ENCODE data around the gene PELI1.
"Not testable (repeated sequence)": the region's sequence is repeated elsewhere in the genome, so short reads cannot be mapped to it uniquely, and the experiment has no call there.

The PELI1 gene

DNA sequence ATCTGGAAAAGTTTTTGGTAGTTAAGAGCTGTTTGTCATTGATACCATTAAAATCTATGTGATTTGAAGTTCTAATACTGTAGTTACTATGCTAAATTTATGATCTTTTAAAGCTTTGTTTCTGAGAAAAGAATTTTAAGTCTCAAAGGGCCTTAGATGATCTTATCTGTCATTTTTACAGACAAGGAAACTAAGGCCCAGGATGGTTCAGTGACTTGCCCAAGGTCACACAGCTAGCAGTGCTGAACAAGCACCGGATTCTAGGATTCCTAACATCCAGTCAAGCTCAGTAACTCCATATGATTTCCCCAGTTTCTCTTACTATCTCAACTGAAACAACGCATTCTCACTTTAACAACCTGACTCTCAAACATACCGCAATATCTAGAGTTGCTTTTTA is 37.7 kb downstream of the PELI1 start:
- WGBS (ENCODE audit: insufficient coverage) = no CpG with 5 or more reads among the region's 3 CpGs
- no peak overlapping the region for H3K27ac ChIP-seq (ENCODE audit: insufficient read depth in 1 of 2, low read depth in 1 of 2, low read length in 2 of 2, poor library complexity in 1 of 2, severe bottlenecking in 2 of 2)
- H3K36me3 ChIP-seq (ENCODE audit: control insufficient read depth in 4 of 4, insufficient read depth in 4 of 4, low read length in 3 of 4) = peaks cover 2 to 20% (median 5%) of the 10 kb centered on the region in 4 experiments
- CTCF ChIA-PET = interaction anchor here (1.5 to 2.4 kb wide), 3 partner anchors 12 to 221 kb away, joined by 3 to 7 read pairs (median 5); no protein-coding TSS in a partner anchor
- H3K9me3 ChIP-seq (ENCODE audit: control extremely low read depth in 1 of 5, control insufficient read depth in 4 of 5, insufficient read depth in 2 of 5, low read depth in 1 of 5, low read length in 4 of 5) = no peaks in the 10 kb centered on the region
- no peak for DNase-seq
- peaks cover 0 to 10% (median under 1%) of the 10 kb centered on the region in 4 experiments for H3K4me1 ChIP-seq (ENCODE audit: control extremely low read depth in 1 of 4, control insufficient read depth in 4 of 4, insufficient read depth in 4 of 4, low read length in 3 of 4)
- POLR2A ChIA-PET = interaction anchor here (0.7 kb wide), 1 partner anchor 652 kb away, joined by 3 read pairs; no protein-coding TSS in a partner anchor
- no peak overlapping the region for H3K4me3 ChIP-seq (ENCODE audit: control insufficient read depth in 1 of 7, extremely low read depth in 1 of 7, insufficient read depth in 4 of 7, low read depth in 2 of 7, low read length in 6 of 7)
- H3K27me3 ChIP-seq (replicated peaks in 2 of 5; ENCODE audit: control insufficient read depth in 4 of 5, insufficient read depth in 5 of 5, low read length in 4 of 5) = no peaks in the 10 kb centered on the region

DNA sequence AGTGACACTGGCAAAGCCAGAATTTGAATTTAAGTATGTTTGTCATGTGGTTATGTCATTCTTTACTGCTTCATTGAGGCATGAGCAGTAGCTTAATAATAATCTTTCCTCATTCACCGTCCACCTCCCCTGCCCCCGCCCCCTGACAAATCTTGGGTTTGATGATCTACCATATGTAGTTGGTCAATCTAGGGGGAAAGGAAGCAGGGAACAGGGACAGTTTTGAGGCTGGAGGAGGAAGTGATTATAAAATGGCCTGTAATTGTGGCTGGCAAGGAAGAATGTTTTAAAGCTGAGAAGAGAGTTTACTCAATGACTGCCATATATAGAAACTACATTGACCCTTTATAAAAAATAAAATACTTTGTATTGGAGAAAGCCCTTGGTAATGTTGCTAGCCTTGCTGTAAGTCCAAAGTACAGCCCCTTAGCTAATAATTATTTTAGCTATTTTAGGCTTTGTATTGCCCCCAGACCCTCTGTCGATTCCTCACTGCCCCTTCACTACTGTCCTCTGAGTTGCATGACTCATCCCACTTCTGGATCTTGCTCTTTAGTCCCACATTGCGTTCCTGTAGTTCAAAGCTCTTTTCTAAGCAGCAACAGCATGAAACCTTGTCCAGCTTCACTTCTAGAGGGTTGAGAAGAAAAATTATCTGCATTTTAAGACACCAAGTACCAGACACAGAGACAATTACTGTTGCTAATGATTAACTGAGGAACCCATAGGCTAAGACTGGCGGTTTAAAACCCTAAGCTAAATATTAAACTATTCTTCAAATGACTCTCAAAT is 38.4 kb downstream of the PELI1 start:
- Histone ChIP-seq H3K9me3 (ENCODE audit: control extremely low read depth in 1 of 5, control insufficient read depth in 4 of 5, insufficient read depth in 2 of 5, low read depth in 1 of 5, low read length in 4 of 5) (no peaks in the 10 kb centered on the region), H3K4me3 (ENCODE audit: control insufficient read depth in 1 of 7, extremely low read depth in 1 of 7, insufficient read depth in 4 of 7, low read depth in 2 of 7, low read length in 6 of 7) (no peak overlapping the region), H3K27me3 (replicated peaks in 2 of 5; ENCODE audit: control insufficient read depth in 4 of 5, insufficient read depth in 5 of 5, low read length in 4 of 5) (no peaks in the 10 kb centered on the region), H3K27ac (ENCODE audit: insufficient read depth in 1 of 2, low read depth in 1 of 2, low read length in 2 of 2, poor library complexity in 1 of 2, severe bottlenecking in 2 of 2) (no peak overlapping the region), H3K4me1 (ENCODE audit: control extremely low read depth in 1 of 4, control insufficient read depth in 4 of 4, insufficient read depth in 4 of 4, low read length in 3 of 4) (peaks cover 0 to 10% (median 3%) of the 10 kb centered on the region in 4 experiments), H3K36me3 (ENCODE audit: control insufficient read depth in 4 of 4, insufficient read depth in 4 of 4, low read length in 3 of 4) (peaks cover 2 to 20% (median 5%) of the 10 kb centered on the region in 4 experiments)
- CTCF ChIA-PET = interaction anchor here (0.7 to 2.4 kb wide), 4 partner anchors 13 to 287 kb away, joined by 3 to 7 read pairs (median 4); no protein-coding TSS in a partner anchor
- POLR2A ChIA-PET = interaction anchor here (0.5 to 0.7 kb wide), 2 partner anchors 202 to 653 kb away, joined by 3 read pairs; no protein-coding TSS in a partner anchor
- DNase-seq = no peak
- WGBS (ENCODE audit: insufficient coverage) = no CpG with 5 or more reads among the region's 5 CpGs

DNA sequence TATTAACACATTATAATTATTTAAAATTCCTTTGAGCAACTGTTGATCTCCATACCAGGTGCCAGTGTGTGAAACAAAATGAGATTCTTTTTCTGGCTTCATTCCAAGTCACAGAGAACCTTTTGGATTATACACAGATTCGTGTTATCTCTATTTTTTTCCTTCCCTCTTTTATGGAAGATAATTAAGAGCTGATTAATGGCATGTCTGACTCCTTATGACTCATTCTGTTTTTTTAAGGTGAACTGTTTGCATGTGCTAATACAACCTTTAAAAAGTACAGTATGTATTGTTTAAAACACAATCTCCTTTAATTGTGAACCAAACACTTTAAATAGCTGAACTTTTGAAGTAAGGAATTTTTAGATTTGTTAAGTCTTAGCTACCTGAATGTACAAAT is 39.3 kb downstream of the PELI1 start:
- CTCF ChIA-PET = interaction anchor here (1.4 to 2.4 kb wide), 2 partner anchors 14 to 55 kb away, joined by 3 to 7 read pairs; no protein-coding TSS in a partner anchor
- Histone ChIP-seq H3K4me3 (ENCODE audit: control insufficient read depth in 1 of 7, extremely low read depth in 1 of 7, insufficient read depth in 4 of 7, low read depth in 2 of 7, low read length in 6 of 7) (no peak overlapping the region), H3K9me3 (ENCODE audit: control extremely low read depth in 1 of 5, control insufficient read depth in 4 of 5, insufficient read depth in 2 of 5, low read depth in 1 of 5, low read length in 4 of 5) (no peaks in the 10 kb centered on the region), H3K27ac (ENCODE audit: insufficient read depth in 1 of 2, low read depth in 1 of 2, low read length in 2 of 2, poor library complexity in 1 of 2, severe bottlenecking in 2 of 2) (no peak overlapping the region), H3K36me3 (ENCODE audit: control insufficient read depth in 4 of 4, insufficient read depth in 4 of 4, low read length in 3 of 4) (peaks cover 2 to 22% (median 5%) of the 10 kb centered on the region in 4 experiments), H3K4me1 (ENCODE audit: control extremely low read depth in 1 of 4, control insufficient read depth in 4 of 4, insufficient read depth in 4 of 4, low read length in 3 of 4) (peaks cover 0 to 10% (median 3%) of the 10 kb centered on the region in 4 experiments), H3K27me3 (replicated peaks in 2 of 5; ENCODE audit: control insufficient read depth in 4 of 5, insufficient read depth in 5 of 5, low read length in 4 of 5) (no peaks in the 10 kb centered on the region)
- no CpG with 5 or more reads among the region's 1 CpG for WGBS (ENCODE audit: insufficient coverage)
- peak in 1 of 3 donors; percentile 23 for DNase-seq
- POLR2A ChIA-PET = interaction anchor here (0.5 kb wide), 1 partner anchor 203 kb away, joined by 3 read pairs; no protein-coding TSS in a partner anchor

DNA sequence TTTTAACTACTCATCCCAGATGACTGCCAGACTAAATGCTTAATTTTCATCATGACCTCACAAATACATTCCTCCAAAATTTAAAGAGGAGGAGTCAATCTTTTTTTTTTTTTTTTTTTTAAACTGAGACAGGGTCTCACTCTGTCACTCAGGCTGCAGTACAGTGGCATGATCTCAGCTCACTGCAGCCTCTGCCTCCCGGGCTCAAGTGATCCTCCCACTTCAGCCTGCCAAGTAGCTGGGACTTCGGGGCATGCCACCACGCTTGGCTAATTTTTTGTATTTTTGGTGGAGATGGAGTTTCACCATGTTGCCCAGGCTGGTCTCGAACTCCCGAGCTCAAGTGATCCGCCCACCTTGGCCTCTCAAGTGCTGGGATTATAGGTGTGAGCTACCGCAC is 41.5 kb downstream of the PELI1 start:
- H3K9me3 ChIP-seq (ENCODE audit: control extremely low read depth in 1 of 5, control insufficient read depth in 4 of 5, insufficient read depth in 2 of 5, low read depth in 1 of 5, low read length in 4 of 5); H3K4me3 ChIP-seq (ENCODE audit: control insufficient read depth in 1 of 7, extremely low read depth in 1 of 7, insufficient read depth in 4 of 7, low read depth in 2 of 7, low read length in 6 of 7); H3K27me3 ChIP-seq (replicated peaks in 2 of 5; ENCODE audit: control insufficient read depth in 4 of 5, insufficient read depth in 5 of 5, low read length in 4 of 5); POLR2A ChIA-PET; DNase-seq; H3K27ac ChIP-seq (ENCODE audit: insufficient read depth in 1 of 2, low read depth in 1 of 2, low read length in 2 of 2, poor library complexity in 1 of 2, severe bottlenecking in 2 of 2): not testable (repeated sequence)
- CTCF ChIA-PET = interaction anchor here (2.1 kb wide), 1 partner anchor 17 kb away, joined by 6 read pairs; no protein-coding TSS in a partner anchor
- Histone ChIP-seq H3K4me1 (ENCODE audit: control extremely low read depth in 1 of 4, control insufficient read depth in 4 of 4, insufficient read depth in 4 of 4, low read length in 3 of 4) (peaks cover 0 to 10% (median 3%) of the 10 kb centered on the region in 4 experiments), H3K36me3 (ENCODE audit: control insufficient read depth in 4 of 4, insufficient read depth in 4 of 4, low read length in 3 of 4) (peaks cover 2 to 24% (median 7%) of the 10 kb centered on the region in 4 experiments)
- WGBS (ENCODE audit: insufficient coverage) = 100% methylated on average over 4 of the region's 7 CpGs

DNA sequence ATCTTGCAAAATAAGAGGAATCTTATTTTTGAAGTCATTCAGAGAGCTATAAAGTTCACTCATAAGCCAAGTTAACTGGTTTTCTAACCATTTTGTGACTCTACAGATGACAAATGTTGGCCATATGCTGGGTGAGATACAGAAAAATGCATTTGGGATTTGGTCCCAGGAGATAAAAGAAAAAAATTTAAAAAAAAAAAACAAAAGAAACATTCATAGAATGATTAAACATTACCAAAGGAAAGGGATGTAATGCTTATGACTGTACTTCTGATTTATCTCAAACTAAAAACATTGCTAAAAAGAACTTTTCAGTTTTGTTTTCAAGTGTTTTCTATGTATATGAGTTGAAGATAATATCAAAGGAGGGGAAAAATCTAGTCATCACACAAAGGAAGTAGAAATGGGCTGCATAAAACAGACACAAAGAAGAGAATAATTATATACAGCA is 43.1 kb downstream of the PELI1 start:
- H3K9me3 ChIP-seq (ENCODE audit: control extremely low read depth in 1 of 5, control insufficient read depth in 4 of 5, insufficient read depth in 2 of 5, low read depth in 1 of 5, low read length in 4 of 5) = peaks cover 0 to 2% (median 1%) of the 10 kb centered on the region in 5 experiments
- no peaks in the 10 kb centered on the region for H3K27me3 ChIP-seq (replicated peaks in 2 of 5; ENCODE audit: control insufficient read depth in 4 of 5, insufficient read depth in 5 of 5, low read length in 4 of 5)
- H3K36me3 ChIP-seq (ENCODE audit: control insufficient read depth in 4 of 4, insufficient read depth in 4 of 4, low read length in 3 of 4) = peaks cover 7 to 28% (median 14%) of the 10 kb centered on the region in 4 experiments
- no peak overlapping the region for H3K4me3 ChIP-seq (ENCODE audit: control insufficient read depth in 1 of 7, extremely low read depth in 1 of 7, insufficient read depth in 4 of 7, low read depth in 2 of 7, low read length in 6 of 7)
- peak in 1 of 3 donors; percentile 23 for DNase-seq
- ChIA-PET CTCF (interaction anchor here (1.1 kb wide), 1 partner anchor 227 kb away, joined by 5 read pairs; no protein-coding TSS in a partner anchor), POLR2A (no interaction called here)
- H3K27ac ChIP-seq (ENCODE audit: insufficient read depth in 1 of 2, low read depth in 1 of 2, low read length in 2 of 2, poor library complexity in 1 of 2, severe bottlenecking in 2 of 2) = peak overlapping the region in 1 of 2 experiments; percentile 21
- H3K4me1 ChIP-seq (ENCODE audit: control extremely low read depth in 1 of 4, control insufficient read depth in 4 of 4, insufficient read depth in 4 of 4, low read length in 3 of 4) = peaks cover 0 to 7% (median 3%) of the 10 kb centered on the region in 4 experiments

DNA sequence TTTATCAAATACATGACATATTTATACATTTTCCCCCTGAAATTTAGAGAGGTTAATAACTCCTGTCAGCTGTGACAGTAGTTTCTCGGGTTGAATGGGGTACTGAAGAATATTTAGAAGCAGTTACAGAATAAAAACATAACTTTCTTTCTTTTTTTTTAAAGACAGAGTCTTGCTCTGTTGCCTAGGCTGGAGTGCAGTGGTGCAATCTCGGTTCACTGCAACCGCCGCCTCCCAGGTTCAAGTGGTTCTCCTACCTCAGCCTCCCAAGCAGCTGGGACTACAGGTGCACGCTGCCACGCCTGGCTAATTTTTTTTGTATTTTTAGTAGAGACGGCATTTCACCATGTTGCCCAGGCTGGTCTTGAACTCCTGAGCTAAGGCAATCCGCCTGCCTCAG is 43.6 kb downstream of the PELI1 start:
- H3K27ac ChIP-seq (ENCODE audit: insufficient read depth in 1 of 2, low read depth in 1 of 2, low read length in 2 of 2, poor library complexity in 1 of 2, severe bottlenecking in 2 of 2); DNase-seq; POLR2A ChIA-PET; H3K27me3 ChIP-seq (replicated peaks in 2 of 5; ENCODE audit: control insufficient read depth in 4 of 5, insufficient read depth in 5 of 5, low read length in 4 of 5); H3K9me3 ChIP-seq (ENCODE audit: control extremely low read depth in 1 of 5, control insufficient read depth in 4 of 5, insufficient read depth in 2 of 5, low read depth in 1 of 5, low read length in 4 of 5); H3K4me1 ChIP-seq (ENCODE audit: control extremely low read depth in 1 of 4, control insufficient read depth in 4 of 4, insufficient read depth in 4 of 4, low read length in 3 of 4); CTCF ChIA-PET; H3K4me3 ChIP-seq (ENCODE audit: control insufficient read depth in 1 of 7, extremely low read depth in 1 of 7, insufficient read depth in 4 of 7, low read depth in 2 of 7, low read length in 6 of 7): not testable (repeated sequence)
- 95% methylated on average over 6 of the region's 8 CpGs for WGBS (ENCODE audit: insufficient coverage)
- peaks cover 10 to 28% (median 16%) of the 10 kb centered on the region in 4 experiments for H3K36me3 ChIP-seq (ENCODE audit: control insufficient read depth in 4 of 4, insufficient read depth in 4 of 4, low read length in 3 of 4)
